Measurements from ENCODE around the gene CDK19. TPM values are rescaled to one million over a fixed set of nuclear protein-coding genes. Genes with fewer than 3 reads are reported as not detected.
"Not testable (repeated sequence)": the region's sequence is repeated elsewhere in the genome, so short reads cannot be mapped to it uniquely, and the experiment has no call there.

The CDK19 gene
- total RNA-seq, 3 donors from 2014 or later (not counting 1 experiment from before 2014, with no cell fraction given): 21.2 to 30.8 (median 25.9) TPM

DNA sequence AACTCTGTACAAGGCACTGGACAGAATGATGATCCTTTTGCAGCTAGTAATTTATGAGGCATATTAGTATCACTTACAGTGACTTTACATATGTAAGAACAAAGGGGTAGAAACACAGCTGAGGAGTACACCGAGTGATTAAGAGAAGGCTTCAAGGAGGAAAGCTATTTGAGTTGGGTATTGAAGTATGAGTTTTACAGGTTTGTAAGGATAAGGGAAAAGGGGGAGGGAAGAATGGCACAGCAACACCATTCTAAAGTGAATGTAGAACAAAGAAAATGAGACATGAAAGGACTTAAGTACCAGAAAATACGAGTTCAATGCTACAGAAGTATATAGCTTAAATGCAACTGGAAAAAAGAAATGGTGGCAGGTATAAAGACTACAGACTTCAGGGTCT, 5.5 kb downstream of the CDK19 start:
- TF ChIP-seq, protein P1, sequence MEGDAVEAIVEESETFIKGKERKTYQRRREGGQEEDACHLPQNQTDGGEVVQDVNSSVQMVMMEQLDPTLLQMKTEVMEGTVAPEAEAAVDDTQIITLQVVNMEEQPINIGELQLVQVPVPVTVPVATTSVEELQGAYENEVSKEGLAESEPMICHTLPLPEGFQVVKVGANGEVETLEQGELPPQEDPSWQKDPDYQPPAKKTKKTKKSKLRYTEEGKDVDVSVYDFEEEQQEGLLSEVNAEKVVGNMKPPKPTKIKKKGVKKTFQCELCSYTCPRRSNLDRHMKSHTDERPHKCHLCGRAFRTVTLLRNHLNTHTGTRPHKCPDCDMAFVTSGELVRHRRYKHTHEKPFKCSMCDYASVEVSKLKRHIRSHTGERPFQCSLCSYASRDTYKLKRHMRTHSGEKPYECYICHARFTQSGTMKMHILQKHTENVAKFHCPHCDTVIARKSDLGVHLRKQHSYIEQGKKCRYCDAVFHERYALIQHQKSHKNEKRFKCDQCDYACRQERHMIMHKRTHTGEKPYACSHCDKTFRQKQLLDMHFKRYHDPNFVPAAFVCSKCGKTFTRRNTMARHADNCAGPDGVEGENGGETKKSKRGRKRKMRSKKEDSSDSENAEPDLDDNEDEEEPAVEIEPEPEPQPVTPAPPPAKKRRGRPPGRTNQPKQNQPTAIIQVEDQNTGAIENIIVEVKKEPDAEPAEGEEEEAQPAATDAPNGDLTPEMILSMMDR (IDR thresholded peaks at IDR 0.05): no peak
- Histone ChIP-seq H3K36me3 (ENCODE audit: control insufficient read depth, insufficient read depth, low read length) (no peaks in the 10 kb centered on the region), H3K9me3 (ENCODE audit: control insufficient read depth, insufficient read depth, low read length) (no peaks in the 10 kb centered on the region), H3K4me1 (ENCODE audit: control insufficient read depth, insufficient read depth, low read length) (peaks cover 7% of the 10 kb centered on the region), H3K27ac (ENCODE audit: low read length) (no peak overlapping the region), H3K27me3 (ENCODE audit: control insufficient read depth, insufficient read depth, low read length) (no peaks in the 10 kb centered on the region), H3K4me3 (ENCODE audit: low read length) (no peak overlapping the region)
- ATAC-seq (no peak), DNase-seq (no peak)
- H3K9me3 Mint-ChIP-seq: no peaks in the 10 kb centered on the region
- H3K4me1 Mint-ChIP-seq: peaks cover 27 to 29% of the 10 kb centered on the region in 2 donors
- H3K4me3 Mint-ChIP-seq: no peak overlapping the region
- no peaks in the 10 kb centered on the region for H3K27me3 Mint-ChIP-seq (ENCODE audit: low read depth in 2 of 2)
- WGBS (ENCODE audit: insufficient coverage): 90% methylated on average over 2 of the region's 2 CpGs
- intact Hi-C loops (cut with micrococcal nuclease): no loop called here
- H3K36me3 Mint-ChIP-seq: no peaks in the 10 kb centered on the region
- H3K27ac Mint-ChIP-seq: no peak overlapping the region

GRCh38 chr6:110802175-110802574, 13.1 kb downstream of the CDK19 start:
- H3K4me1 Mint-ChIP-seq: peaks cover 27 to 38% of the 10 kb centered on the region in 2 donors

GRCh38 chr6:110800839-110801196, 14.5 kb downstream of the CDK19 start:
- Mint-ChIP-seq H3K4me3 (no peak overlapping the region), H3K36me3 (no peaks in the 10 kb centered on the region), H3K27me3 (ENCODE audit: low read depth in 2 of 2) (no peaks in the 10 kb centered on the region), H3K4me1 (peaks cover 27 to 38% of the 10 kb centered on the region in 2 donors), H3K27ac (no peak overlapping the region), H3K9me3 (peaks cover 0 to 2% of the 10 kb centered on the region in 2 donors)
- Histone ChIP-seq H3K4me1 (ENCODE audit: control insufficient read depth, insufficient read depth, low read length) (no peaks in the 10 kb centered on the region), H3K27ac (ENCODE audit: low read length) (no peak overlapping the region), H3K4me3 (ENCODE audit: low read length) (no peak overlapping the region), H3K27me3 (ENCODE audit: control insufficient read depth, insufficient read depth, low read length) (no peaks in the 10 kb centered on the region), H3K9me3 (ENCODE audit: control insufficient read depth, insufficient read depth, low read length) (no peaks in the 10 kb centered on the region), H3K36me3 (ENCODE audit: control insufficient read depth, insufficient read depth, low read length) (no peaks in the 10 kb centered on the region)
- DNase-seq (no peak), ATAC-seq (no peak)
- 95% methylated on average over 4 of the region's 4 CpGs for WGBS (ENCODE audit: insufficient coverage)
- intact Hi-C loops (cut with micrococcal nuclease): no loop called here
- TF ChIP-seq, protein P1 (IDR thresholded peaks at IDR 0.05): no peak

More at GRCh38 chr6:110802175-110802574, 13.1 kb downstream of the CDK19 start:
- H3K27ac ChIP-seq (ENCODE audit: low read length); H3K9me3 Mint-ChIP-seq; H3K27me3 Mint-ChIP-seq (ENCODE audit: low read depth in 2 of 2); H3K27ac Mint-ChIP-seq; H3K9me3 ChIP-seq (ENCODE audit: control insufficient read depth, insufficient read depth, low read length); intact Hi-C loops (cut with micrococcal nuclease); ATAC-seq; H3K4me3 Mint-ChIP-seq; H3K36me3 Mint-ChIP-seq; DNase-seq; H3K4me3 ChIP-seq (ENCODE audit: low read length); H3K36me3 ChIP-seq (ENCODE audit: control insufficient read depth, insufficient read depth, low read length); H3K4me1 ChIP-seq (ENCODE audit: control insufficient read depth, insufficient read depth, low read length); H3K27me3 ChIP-seq (ENCODE audit: control insufficient read depth, insufficient read depth, low read length): not testable (repeated sequence)
- WGBS (ENCODE audit: insufficient coverage): 97% methylated on average over 2 of the region's 3 CpGs

- DNase-seq: no peak
- ATAC-seq: no peak
- Mint-ChIP-seq H3K27ac (no peak overlapping the region), H3K36me3 (no peaks in the 10 kb centered on the region), H3K4me3 (no peak overlapping the region), H3K27me3 (ENCODE audit: low read depth in 2 of 2) (no peaks in the 10 kb centered on the region), H3K9me3 (peaks cover 0 to 2% of the 10 kb centered on the region in 2 donors), H3K4me1 (peaks cover 27 to 36% of the 10 kb centered on the region in 2 donors)
- TF ChIP-seq, protein P1 (IDR thresholded peaks at IDR 0.05): no peak
- no peaks in the 10 kb centered on the region for H3K9me3 ChIP-seq (ENCODE audit: control insufficient read depth, insufficient read depth, low read length)
- no peaks in the 10 kb centered on the region for H3K27me3 ChIP-seq (ENCODE audit: control insufficient read depth, insufficient read depth, low read length)
- no peaks in the 10 kb centered on the region for H3K4me1 ChIP-seq (ENCODE audit: control insufficient read depth, insufficient read depth, low read length)
- H3K27ac ChIP-seq (ENCODE audit: low read length): no peak overlapping the region
- 97% methylated on average over 5 of the region's 5 CpGs for WGBS (ENCODE audit: insufficient coverage)
- no peaks in the 10 kb centered on the region for H3K36me3 ChIP-seq (ENCODE audit: control insufficient read depth, insufficient read depth, low read length)
- no peak overlapping the region for H3K4me3 ChIP-seq (ENCODE audit: low read length)
- intact Hi-C loops (cut with micrococcal nuclease): no loop called here
Observed at GRCh38 chr6:110800196-110800838, 15.0 kb downstream of the CDK19 start.

All from natural killer cell (primary cell).